ENCODE measurements around the gene DDX24. TPM values are rescaled to one million over a fixed set of nuclear protein-coding genes. Genes with fewer than 3 reads are reported as not detected.

DDX24 gene
- total and polyA plus RNA-seq, 9 of the 15 experiments (the other 6 are each of a cell fraction or from before 2014, with no cell fraction given): 82.4 to 175 (median 122) TPM

- no peak for DNase-seq (ENCODE audit: extremely low read depth in 1 of 4, low spot score in 3 of 4)
- no TSS peak for BruUV-seq (replicated peaks)
- H4K20me1 ChIP-seq (replicated peaks; ENCODE audit: control insufficient read depth, insufficient read depth, low read length): no peaks in the 10 kb centered on the region; the same call in 1 of the 2 replicates
- ChIA-PET CTCF (ENCODE audit: low intra/inter-chr PET ratio) (no interaction called here), POLR2A (interaction anchor here (0.6 to 0.7 kb wide), 2 partner anchors 165 to 173 kb away, joined by 3 read pairs; no protein-coding TSS in a partner anchor)
- no peaks in the 10 kb centered on the region for H3K36me3 ChIP-seq (ENCODE audit: control insufficient read depth, insufficient read depth, low read length)
- H3K79me2 ChIP-seq (ENCODE audit: control insufficient read depth, insufficient read depth, low read length): no peaks in the 10 kb centered on the region
- H3K4me3 ChIP-seq: no peak overlapping the region
- intact Hi-C loops (cut with micrococcal nuclease): no loop called here
- H3K27ac ChIP-seq (ENCODE audit: extremely low read depth, low read depth, low read length): no peak overlapping the region
- no peak for FAIRE-seq
- no peaks in the 10 kb centered on the region for H3K9me3 ChIP-seq (replicated peaks; ENCODE audit: control insufficient read depth, insufficient read depth, low read depth, low read length)
- H3K9me1 ChIP-seq (ENCODE audit: control insufficient read depth, insufficient read depth, low read length): no peaks in the 10 kb centered on the region
- peaks cover 5 to 10% of the 10 kb centered on the region in 2 experiments; a peak in 4 of 5 replicates for H3K4me1 ChIP-seq (replicated peaks in 1 of 2; ENCODE audit: control insufficient read depth in 2 of 2, insufficient read depth in 2 of 2, low read length in 2 of 2)
- H3K9ac ChIP-seq (ENCODE audit: insufficient read depth in 1 of 2, low read depth in 2 of 2, low read length in 2 of 2): no peak overlapping the region
- no peak overlapping the region for H2AFZ ChIP-seq (ENCODE audit: low read depth, low read length)
- no peak overlapping the region for H3K4me2 ChIP-seq (ENCODE audit: insufficient read depth, low read length)
- ATAC-seq: no peak
- in situ Hi-C loops (cut with MboI): no loop called here
- peaks cover 2 to 27% of the 10 kb centered on the region in 2 experiments; a peak in 3 of 5 replicates for H3K27me3 ChIP-seq (ENCODE audit: control insufficient read depth in 2 of 2, insufficient read depth in 2 of 2, low read length in 2 of 2)
- 0% methylated on average over 2 of the region's 4 CpGs for WGBS (ENCODE audit: insufficient coverage, low coverage, missing lambda C conversion rate)
- no peak for TF ChIP-seq ZNF282 (CRISPR knock-in tag; IDR thresholded peaks at IDR 0.05)
- TF ChIP-seq ZFP30 (CRISPR knock-in tag; IDR thresholded peaks at IDR 0.05; ENCODE audit: borderline replicate concordance): no peak
- TF ChIP-seq TAF1 (IDR thresholded peaks at IDR 0.05; ENCODE audit: control insufficient read depth, extremely low read depth, insufficient read depth, low read length, severe bottlenecking): no peak
- no peak for TF ChIP-seq ZNF668 (CRISPR knock-in tag; IDR thresholded peaks at IDR 0.05)
- TF ChIP-seq HDGF (IDR thresholded peaks at IDR 0.05): no peak
- TF ChIP-seq BMI1 (IDR thresholded peaks at IDR 0.05; ENCODE audit: low read length): no peak
- TF ChIP-seq FOXP4 (CRISPR knock-in tag; IDR thresholded peaks at IDR 0.05; ENCODE audit: borderline replicate concordance): no peak
- no peak for TF ChIP-seq NCOR1 (IDR thresholded peaks at IDR 0.05)
- TF ChIP-seq NKRF (IDR thresholded peaks at IDR 0.05; ENCODE audit: borderline replicate concordance): no peak
- TF ChIP-seq MAX (CRISPR knock-in tag; IDR thresholded peaks at IDR 0.05): no peak
- TF ChIP-seq XRCC3 (IDR thresholded peaks at IDR 0.05): no peak
- TF ChIP-seq POLR3G (IDR thresholded peaks at IDR 0.05; ENCODE audit: extremely low read depth, insufficient read length, insufficient replicate concordance): no peak
- no peak for TF ChIP-seq THAP12 (CRISPR knock-in tag; IDR thresholded peaks at IDR 0.05)
- no peak for TF ChIP-seq SRSF7 (optimal IDR thresholded peaks at IDR 0.05; ENCODE audit: low read depth, low read length)
These were observed 34.1 kb upstream of the DDX24 start for GRCh38 chr14:94115058-94115591.
